ENCODE results near the gene ODC1.

GRCh38 chr2:10462178-10463083 lies 14.3 kb upstream of the ODC1 start:
- TF ChIP-seq, protein P1, sequence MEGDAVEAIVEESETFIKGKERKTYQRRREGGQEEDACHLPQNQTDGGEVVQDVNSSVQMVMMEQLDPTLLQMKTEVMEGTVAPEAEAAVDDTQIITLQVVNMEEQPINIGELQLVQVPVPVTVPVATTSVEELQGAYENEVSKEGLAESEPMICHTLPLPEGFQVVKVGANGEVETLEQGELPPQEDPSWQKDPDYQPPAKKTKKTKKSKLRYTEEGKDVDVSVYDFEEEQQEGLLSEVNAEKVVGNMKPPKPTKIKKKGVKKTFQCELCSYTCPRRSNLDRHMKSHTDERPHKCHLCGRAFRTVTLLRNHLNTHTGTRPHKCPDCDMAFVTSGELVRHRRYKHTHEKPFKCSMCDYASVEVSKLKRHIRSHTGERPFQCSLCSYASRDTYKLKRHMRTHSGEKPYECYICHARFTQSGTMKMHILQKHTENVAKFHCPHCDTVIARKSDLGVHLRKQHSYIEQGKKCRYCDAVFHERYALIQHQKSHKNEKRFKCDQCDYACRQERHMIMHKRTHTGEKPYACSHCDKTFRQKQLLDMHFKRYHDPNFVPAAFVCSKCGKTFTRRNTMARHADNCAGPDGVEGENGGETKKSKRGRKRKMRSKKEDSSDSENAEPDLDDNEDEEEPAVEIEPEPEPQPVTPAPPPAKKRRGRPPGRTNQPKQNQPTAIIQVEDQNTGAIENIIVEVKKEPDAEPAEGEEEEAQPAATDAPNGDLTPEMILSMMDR (conservative IDR thresholded peaks at IDR 0.05 in 1 of 2, IDR thresholded peaks at IDR 0.05 in 1 of 2; ENCODE audit: low read depth in 1 of 2, low read length in 2 of 2), result no peak
- no peak for TF ChIP-seq EZH2 (IDR thresholded peaks at IDR 0.05; ENCODE audit: low read length, missing control alignments)

All from fibroblast of lung (primary cell).